Upper lobe of right lung (tissue), 1 donor: ENCODE measurements around the gene ADGRE1. TPM values are rescaled to one million over a fixed set of nuclear protein-coding genes. Genes with fewer than 3 reads are reported as not detected.
A peak's percentile ranks its signal among the peaks of the same experiment; 100 is the strongest.

Experiments
- ATAC-seq: fragments of 200-7000 bp; cut with Tn5 transposase; one replicate; pipeline ENCODE4 v1.9.1; 2020; ENCODE audit warnings: mild to moderate bottlenecking, moderate library complexity
- DNase-seq: peaks from one replicate; pipeline ENCODE4 v3.0.0-alpha.2; 2020
- H3K27ac ChIP-seq: fragments of 200-600 bp; one replicate; pipeline ENCODE4 v1.8.0; 2022
- H3K27me3 ChIP-seq: fragments of 200-600 bp; one replicate; pipeline ENCODE4 v1.8.0; 2022; ENCODE audit warnings: mild to moderate bottlenecking
- H3K36me3 ChIP-seq: fragments of 200-600 bp; one replicate; pipeline ENCODE4 v1.8.0; 2022
- H3K4me1 ChIP-seq: fragments of 200-600 bp; one replicate; pipeline ENCODE4 v1.8.0; 2022
- H3K4me3 ChIP-seq: fragments of 200-600 bp; one replicate; pipeline ENCODE4 v1.8.0; 2022; ENCODE audit warnings: mild to moderate bottlenecking
- H3K9me3 ChIP-seq: fragments of 200-600 bp; one replicate; pipeline ENCODE4 v1.8.0; 2022
- CTCF ChIP-seq: fragments of 200-600 bp; IDR thresholded peaks from one replicate; pipeline ENCODE4 v1.8.0; 2022; ENCODE audit warnings: antibody characterized with exemption
- intact Hi-C: fragments of 100-400 bp; cut with DNase I; formaldehyde crosslinking; loops from one replicate; pipeline ENCODE4 v1.11.0; 2022
- total RNA-seq: library from RNA; stranded (reverse); fragmentation: NEBNext Ultra II Directional; extraction: Animal tissue kit (Norgen Biotek cat#: 25700); gene quantifications from one replicate; pipeline ENCODE4 v1.2.1, GENCODE V29; 2021
- donor health status: DM: no; HTN: yes; CAD: no; lungs with severe emphysema.

The ADGRE1 gene
- total RNA-seq, 1 donor from 2014 or later: 1.8 TPM

DNA sequence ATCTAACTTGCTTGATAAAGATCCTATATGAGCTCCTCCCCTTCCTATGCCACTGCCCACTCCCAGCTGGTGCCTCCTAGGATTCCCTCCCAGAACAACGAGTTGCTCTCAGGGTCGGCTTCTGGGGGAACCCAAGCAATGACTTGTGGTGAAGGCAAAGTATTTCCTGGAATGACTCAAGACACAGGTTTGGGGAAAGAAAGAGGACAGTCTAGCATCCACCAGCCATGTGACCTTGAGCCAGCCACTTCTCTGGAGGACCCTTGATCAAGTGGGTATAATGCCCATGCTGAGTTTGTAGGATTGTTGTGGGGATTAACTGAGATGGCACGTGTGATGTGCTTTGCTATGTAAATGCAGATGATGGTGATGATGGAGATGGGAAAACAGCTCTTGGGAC, 100.9 kb downstream of the ADGRE1 start:
- intact Hi-C loops: no loop called here
- no peaks in the 10 kb centered on the region for H3K36me3 ChIP-seq
- no peaks in the 10 kb centered on the region for H3K4me1 ChIP-seq
- TF ChIP-seq CTCF: no peak
- no peak overlapping the region for H3K27ac ChIP-seq
- peaks cover 8% of the 10 kb centered on the region for H3K9me3 ChIP-seq
- peak; percentile 43 for ATAC-seq
- H3K4me3 ChIP-seq: no peak overlapping the region
- no peak for DNase-seq
- no peaks in the 10 kb centered on the region for H3K27me3 ChIP-seq

Other genes with a start within 250 kb of the ADGRE1 start
- 4.4 TPM for gene TNFSF14, start 217.4 kb upstream of the ADGRE1 start, total RNA-seq
- 1,129 TPM for gene C3, start 166.9 kb upstream of the ADGRE1 start, total RNA-seq
- 81.2 TPM for gene GPR108, start 150.0 kb upstream of the ADGRE1 start, total RNA-seq
- 88.1 TPM for gene TRIP10, start 147.9 kb upstream of the ADGRE1 start, total RNA-seq
- gene SH2D3A, start 120.1 kb upstream of the ADGRE1 start, total RNA-seq: 26.0 TPM
- gene VAV1, start 114.9 kb upstream of the ADGRE1 start, total RNA-seq: 31.6 TPM
- not detected for gene MBD3L2B, start 133.9 kb downstream of the ADGRE1 start, total RNA-seq
- not detected for gene MBD3L5, start 143.0 kb downstream of the ADGRE1 start, total RNA-seq
- gene MBD3L4, start 152.6 kb downstream of the ADGRE1 start, total RNA-seq: not detected
- gene MBD3L2, start 161.7 kb downstream of the ADGRE1 start, total RNA-seq: not detected
- not detected for gene MBD3L3, start 171.1 kb downstream of the ADGRE1 start, total RNA-seq
- gene ZNF557, start 182.1 kb downstream of the ADGRE1 start, total RNA-seq: 11.1 TPM